GM12864 (cell line): ENCODE data around the gene RRP9.
A peak's percentile ranks its signal among the peaks of the same experiment; 100 is the strongest.

Experiments
- DNase-seq: peaks from one replicate; pipeline ENCODE4 v3.0.0-alpha.2; 2011; ENCODE audit warnings: low read depth
- H3K4me3 ChIP-seq: 2 replicates; pipeline ENCODE4 v1.5.1; 2011; ENCODE audit warnings: mild to moderate bottlenecking, low read depth, low read length, control low read depth
- CTCF ChIP-seq: IDR thresholded peaks from 2 replicates; pipeline ENCODE4 v1.5.1; 2011; ENCODE audit warnings: low read depth, mild to moderate bottlenecking, moderate library complexity, low read length, control low read depth, inconsistent platforms; ENCODE audit errors: missing control alignments

Gene RRP9

DNA sequence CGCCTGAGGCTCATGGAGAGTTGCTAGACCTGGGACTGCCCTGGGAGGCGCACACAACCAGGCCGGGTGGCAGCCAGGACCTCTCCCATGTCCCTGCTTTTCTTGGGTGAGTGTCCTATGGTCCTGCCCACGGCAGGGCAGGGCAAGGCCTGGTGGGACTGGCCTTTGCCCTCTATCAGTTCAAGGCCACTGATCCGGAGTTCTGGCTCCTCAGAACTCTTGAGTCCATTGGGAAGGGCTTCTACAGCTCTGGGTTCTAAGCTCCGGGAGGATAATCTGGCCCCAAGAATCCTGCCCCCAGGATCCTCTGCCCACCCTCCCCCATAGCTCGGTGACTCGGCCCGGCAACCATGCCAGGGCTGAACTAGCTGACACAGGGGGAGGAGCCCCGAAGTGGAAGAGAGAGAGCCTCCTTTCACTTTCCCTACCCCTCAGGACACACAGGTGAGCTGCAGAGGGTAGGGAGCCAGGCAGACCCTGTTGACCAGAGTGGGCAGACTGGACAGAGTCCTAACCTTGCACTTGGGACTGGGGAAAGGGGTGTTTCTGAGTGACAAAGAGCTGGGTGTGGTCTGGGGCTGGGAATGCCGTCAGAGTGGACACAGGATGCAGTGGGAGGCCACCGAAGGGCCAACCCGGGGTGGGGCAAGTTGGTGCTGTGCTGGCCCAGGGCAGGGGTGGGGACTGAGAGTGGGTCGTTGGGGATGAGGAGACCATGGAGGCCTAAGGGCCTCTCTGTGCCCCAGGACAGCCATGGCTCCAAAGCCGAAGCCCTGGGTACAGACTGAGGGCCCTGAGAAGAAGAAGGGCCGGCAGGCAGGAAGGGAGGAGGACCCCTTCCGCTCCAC, 1.1 kb upstream of the RRP9 start:
- peak overlapping the region; percentile 76 for H3K4me3 ChIP-seq
- peak; percentile 44 for DNase-seq
- TF ChIP-seq CTCF: no peak

GRCh38 chr3:51941463-51941797, 274 bp downstream of the RRP9 start:
- no peak for TF ChIP-seq CTCF
- H3K4me3 ChIP-seq: peak overlapping the region; percentile 88
- DNase-seq: no peak

DNA sequence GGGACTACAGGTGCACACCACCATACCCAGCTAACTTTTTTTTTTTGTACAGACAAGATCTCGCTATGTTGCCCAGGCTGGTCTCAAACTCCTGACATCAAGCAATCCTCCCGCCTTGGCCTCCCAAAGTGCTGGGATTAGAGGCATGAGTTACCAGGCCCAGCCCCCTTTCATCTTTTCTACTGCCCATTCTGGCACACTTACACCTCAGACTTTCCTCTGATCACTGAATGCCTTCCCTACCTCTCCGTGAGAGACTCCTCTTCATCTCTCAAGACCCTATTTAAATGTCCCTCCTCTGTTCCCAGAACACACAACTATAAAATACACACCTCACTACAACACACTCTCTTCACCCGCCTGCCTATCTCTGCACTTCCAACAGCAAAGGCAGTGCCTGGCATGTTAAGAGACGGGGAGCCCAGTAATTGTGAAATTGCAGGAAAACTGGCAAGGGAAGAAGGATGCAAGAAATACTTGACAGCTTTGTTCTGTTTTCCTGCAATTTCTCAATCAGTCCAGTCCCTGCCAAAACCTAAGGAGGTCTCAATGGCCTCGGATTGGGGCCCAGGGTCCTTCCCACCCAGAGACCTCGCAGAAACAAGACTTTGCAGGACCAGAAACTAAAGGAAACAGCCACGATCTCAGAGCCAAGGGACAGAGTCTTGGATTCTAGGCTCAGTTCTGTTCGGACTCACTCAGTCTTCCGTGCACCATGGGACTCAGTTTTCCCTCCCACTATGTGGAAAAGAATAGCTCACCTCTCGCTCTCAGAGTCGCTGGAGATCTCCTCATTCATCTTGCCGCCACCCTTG, 849 bp downstream of the RRP9 start:
- H3K4me3 ChIP-seq: peak overlapping the region; percentile 88
- no peak for DNase-seq
- no peak for TF ChIP-seq CTCF

- H3K4me3 ChIP-seq: no peak overlapping the region
- no peak for TF ChIP-seq CTCF
- DNase-seq: no peak
Observed at GRCh38 chr3:51938780-51939425, 2.8 kb downstream of the RRP9 start.

DNA sequence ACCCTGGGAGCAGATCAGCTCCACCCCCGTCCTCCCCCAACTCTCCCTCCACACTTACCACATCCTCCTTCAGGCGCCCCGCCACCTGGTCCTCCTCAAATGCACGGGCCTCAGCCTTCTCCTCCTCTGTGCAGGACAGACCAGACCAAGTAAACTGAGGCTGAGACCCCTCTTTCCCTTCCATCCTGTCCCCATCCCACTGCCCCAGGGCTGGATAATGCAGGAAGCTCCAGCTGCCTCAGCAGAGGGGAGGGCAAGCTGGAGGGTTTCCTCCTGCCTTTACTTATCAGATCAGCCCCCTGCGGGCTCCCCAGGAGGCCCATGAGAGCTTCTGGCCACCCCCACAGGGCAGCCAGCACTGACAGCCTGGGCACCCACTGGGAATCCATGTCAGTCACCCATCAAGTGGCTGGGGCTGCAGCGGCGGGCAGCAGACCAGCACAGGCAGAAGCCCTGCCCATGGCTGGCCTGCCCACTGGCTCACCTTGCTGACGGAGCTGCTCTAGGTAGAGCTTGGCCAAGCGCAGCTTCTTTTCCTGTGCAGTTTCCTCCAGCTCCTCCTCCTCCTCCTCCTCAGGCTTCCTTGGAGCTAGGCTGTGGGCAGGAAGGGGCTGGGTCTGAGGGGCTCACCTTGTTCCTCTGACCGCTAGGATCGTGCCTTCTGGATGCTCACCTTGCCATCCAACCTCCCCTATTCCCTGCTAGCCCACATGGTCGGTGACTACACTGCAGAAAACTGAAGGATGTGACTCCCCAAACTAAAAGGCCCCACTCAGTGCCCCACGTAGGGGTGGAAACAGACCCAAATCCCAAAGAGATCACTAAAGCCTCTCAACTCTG, 3.9 kb downstream of the RRP9 start:
- DNase-seq: no peak
- H3K4me3 ChIP-seq: no peak overlapping the region
- no peak for TF ChIP-seq CTCF

DNA sequence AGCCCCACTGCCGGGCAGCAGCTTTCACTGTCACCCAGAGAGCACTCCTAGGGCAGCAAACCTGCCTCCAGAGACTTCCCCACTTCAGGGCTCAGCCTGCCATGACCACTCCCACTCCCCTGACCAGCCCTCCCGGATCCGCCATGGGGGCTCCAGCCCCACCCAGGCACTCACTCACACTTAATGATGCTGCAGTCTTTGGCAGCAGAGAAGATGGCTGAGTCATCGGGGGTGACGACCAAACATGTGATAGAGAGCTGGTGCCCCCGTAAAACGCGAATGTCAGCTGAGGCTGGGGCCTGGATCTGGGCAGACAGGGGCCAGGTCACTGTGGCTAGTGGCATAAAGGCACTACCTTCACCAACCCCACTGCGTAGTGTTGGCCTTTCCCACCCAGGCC, 4.7 kb downstream of the RRP9 start:
- DNase-seq: no peak
- no peak overlapping the region for H3K4me3 ChIP-seq
- no peak for TF ChIP-seq CTCF
